ENCODE measurements around the gene BMP7.

The BMP7 gene

DNA sequence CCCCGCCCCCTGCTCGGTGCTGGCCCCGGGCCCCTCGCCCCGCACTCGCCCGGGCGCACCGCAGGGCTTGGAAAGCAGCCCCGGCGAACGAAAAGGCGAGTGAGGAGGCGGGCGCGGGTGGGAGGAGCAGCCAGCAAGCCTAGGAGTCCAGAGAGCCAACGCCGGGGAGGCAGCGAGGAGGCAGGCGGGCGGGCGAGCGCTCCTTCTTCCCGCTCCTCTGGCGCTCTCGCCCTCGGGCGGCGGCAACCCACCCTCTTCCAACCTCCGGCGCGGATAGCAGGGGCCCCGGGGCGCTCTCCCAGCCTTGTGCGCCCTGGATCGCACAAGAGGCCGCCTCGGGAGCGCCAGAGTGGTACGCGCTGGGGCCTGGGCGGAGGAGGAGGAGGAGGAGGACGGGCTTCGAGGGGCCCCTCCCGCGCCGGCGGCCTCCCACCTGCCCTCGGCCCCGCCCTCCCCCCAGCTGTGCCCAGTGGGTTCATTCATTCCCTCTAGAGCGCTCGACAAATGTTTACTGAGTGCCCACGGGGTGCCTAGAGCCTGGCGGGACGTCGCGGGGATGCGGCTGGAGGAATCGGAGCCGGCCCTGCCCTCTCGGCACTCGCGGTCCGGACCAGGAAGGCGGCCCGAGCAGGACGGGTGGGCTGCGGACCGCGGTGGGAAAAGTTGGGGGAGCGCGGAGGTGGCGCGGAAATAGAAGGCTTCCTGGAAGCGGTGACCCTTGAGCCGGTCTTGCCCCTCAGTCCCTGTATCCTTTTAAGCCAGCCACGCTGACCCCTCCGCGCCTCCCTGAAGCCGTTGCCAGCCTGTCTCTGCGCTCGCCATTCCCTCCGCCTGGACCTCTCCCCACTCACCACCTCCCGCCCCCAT, at the start of gene BMP7:
TSS of gene BMP7 (minus strand) at position 351 of the 867 bp plus-strand sequence. CDS start 519 bp downstream, outside the sequence.
- DNase-seq (ENCODE audit: low spot score): peak; percentile 25

DNA sequence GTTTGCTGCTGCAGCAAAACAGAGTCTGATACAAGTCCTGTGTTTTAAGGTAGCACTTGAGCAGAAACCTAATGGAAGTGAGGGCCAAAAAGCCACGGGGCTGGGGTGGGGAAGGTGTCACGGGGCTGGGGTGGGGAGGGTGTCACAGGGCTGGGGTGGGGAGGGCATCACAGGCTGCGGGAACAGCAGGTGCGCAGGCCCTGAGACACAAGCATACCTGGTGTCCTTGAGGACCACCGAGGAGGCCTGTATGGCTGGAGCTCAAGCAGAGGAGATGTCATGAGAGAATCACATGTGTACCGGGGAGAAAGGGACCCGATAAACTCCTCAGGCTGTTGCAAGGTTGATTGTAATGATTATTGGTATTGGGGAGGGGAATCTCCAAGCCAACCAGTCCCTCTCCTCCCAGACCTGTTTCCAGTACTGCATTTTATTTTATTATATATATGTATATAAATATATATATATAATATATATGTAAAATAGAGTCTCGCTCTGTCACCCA, 49.6 kb upstream of the BMP7 start:
- no peak for DNase-seq (ENCODE audit: low spot score)

DNA sequence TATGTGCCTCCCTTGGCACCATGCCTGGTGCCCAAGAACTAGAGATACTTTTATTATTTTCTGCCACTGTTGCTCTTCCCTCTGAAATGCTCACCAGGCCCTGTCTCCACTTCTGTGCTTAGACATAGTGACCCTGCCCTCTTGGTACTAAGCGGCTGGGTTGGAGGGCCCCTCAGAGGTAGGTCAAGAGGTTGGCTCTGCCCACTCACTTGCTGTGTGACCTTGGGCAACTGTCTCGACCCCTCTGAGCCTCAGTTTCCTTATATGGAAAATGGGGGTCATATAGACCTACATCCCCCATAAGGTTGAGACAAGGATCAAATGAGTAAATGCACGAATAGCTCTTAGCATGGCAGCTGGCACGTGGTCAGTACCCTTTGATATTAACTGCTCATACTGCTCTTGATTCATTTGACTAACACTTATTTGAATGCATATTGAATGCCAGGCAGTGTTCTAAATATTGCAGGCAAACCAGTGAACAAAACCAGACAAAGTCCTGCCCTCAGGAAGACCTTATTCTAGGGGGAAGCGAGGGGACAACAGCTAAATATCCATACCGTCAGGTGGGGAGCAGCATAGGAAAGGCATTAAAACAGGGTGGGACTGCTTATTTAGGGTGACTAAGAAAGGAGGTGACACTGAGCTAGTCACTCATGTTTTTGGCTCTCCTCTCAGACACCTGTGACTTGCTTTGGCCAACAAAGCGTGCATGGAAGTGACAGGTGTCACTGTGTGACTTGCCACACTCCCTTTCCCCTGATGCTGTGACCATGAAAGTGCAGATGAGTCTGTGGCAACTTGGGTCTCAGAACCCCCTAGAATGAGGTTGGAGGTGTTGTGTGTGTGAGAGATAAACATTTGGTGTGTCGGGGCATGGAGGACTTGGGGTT, 48.9 kb upstream of the BMP7 start:
- DNase-seq (ENCODE audit: low spot score): no peak

DNA sequence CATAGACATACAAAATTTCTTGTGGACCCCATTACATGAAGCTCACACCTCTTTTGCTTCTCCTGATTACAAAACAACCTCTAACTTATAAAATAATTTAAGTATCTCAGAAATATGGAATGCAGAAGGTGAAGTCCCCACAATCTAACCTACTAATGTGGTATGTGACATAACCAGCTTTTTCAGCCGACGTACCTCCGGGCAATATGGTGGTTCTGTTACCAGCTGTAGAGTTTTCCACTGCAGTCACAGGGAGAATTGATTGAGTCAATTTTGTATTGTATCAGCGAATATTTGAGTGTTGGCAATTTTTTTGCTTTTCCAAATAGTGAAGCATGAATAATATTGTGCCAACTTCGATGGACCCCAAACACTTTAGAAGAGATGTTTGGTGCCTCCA, 47.5 kb upstream of the BMP7 start:
- DNase-seq (ENCODE audit: low spot score): no peak

DNA sequence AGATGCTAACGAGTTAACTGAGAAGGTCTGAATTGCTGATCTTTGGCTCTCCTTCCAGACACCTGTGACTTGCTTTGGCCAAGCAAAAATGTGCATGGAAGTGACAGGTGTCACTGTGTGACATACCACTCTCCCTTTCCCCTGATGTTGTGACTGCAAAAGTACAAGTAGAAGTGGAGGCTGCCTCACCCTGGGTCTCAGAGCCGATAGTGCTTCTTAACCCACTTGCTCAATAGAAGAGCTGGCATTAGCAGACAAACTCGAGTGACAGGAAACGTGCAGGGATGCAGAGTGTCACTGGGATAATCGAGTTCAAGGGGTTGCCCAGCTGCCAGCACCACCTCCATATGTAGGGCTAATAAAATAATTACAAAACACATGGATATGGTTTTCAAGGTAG, 46.8 kb upstream of the BMP7 start:
- no peak for DNase-seq (ENCODE audit: low spot score)

DNA sequence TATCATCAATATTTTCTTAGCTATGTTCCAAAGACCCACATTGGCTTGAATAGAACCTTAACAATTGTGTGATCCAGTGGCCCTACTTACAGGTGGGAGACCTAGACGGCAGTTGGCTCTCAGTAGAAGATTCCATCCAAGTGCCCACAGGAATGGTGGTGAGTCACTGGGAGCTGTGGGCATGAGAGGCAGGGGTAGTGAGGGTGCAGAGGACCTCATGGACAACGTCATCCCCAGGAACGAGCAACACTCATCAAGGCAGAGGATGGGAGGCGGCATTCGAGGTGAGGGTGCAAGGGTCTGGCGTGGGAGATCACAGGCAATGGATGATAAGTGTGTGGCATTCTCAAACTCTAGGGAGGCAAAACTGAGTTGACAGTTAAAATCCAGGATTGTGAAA, 45.7 kb upstream of the BMP7 start:
- DNase-seq (ENCODE audit: low spot score): no peak

DNA sequence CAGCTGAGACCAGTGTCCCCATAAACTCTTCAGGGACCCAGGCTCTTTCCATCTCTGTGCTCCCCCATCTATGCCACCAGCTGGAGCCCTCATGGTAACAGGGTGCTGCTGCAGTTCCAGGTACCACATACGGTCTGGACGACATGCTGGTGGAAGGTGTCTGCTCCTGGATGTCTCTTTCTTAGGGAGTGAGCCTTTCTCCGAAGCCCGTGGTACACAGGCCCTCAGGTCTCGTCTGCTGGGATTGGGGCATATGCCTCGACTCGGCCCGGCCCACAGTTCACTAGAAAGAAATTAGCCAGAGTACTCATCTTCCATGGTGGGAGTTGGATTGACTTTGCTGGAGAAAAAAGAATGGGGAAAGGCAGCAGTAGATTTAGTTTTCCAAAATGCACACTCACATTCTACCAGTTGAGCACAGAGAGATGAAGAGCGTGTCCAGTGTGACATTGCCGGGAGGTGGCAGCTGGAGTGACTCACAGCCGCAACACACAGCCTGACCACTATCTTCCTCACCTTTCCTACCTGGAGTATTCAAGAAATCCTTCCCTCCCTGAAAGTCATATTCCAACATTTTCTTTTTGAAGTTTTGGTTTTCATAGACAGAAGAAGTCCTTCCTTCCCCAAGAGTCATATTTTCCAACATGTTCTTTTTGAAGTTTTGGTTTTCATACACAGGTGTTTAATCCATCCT, 44.5 kb upstream of the BMP7 start:
- no peak for DNase-seq (ENCODE audit: low spot score)

DNA sequence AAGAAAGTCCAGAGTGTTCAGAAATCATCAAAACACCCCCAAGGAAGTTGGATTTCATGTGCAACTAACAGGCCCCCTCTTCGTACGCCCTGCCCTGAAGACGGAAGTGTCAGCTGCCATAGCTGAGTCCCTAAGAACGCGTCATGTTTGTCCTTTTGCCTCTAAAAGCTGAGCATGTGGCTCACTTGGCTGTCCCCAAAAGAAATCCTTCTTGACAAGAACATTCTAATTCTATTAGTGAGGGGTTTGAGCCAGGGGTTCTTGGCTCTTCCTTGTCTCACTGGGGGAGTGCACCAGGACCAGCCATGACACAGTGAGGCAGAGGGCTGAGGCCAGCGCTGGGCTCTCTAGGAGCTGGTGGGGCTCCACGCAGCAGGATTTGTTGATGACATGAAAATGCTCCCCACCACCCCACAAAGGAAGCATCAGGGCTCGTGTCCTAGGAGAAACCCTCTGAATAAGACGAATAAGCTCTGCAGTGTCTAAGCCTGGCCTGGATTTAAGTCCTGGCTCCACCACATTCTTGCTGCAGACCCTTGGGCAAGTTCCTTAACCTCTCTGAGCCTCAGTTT, 43.2 kb upstream of the BMP7 start:
- no peak for DNase-seq (ENCODE audit: low spot score)

DNA sequence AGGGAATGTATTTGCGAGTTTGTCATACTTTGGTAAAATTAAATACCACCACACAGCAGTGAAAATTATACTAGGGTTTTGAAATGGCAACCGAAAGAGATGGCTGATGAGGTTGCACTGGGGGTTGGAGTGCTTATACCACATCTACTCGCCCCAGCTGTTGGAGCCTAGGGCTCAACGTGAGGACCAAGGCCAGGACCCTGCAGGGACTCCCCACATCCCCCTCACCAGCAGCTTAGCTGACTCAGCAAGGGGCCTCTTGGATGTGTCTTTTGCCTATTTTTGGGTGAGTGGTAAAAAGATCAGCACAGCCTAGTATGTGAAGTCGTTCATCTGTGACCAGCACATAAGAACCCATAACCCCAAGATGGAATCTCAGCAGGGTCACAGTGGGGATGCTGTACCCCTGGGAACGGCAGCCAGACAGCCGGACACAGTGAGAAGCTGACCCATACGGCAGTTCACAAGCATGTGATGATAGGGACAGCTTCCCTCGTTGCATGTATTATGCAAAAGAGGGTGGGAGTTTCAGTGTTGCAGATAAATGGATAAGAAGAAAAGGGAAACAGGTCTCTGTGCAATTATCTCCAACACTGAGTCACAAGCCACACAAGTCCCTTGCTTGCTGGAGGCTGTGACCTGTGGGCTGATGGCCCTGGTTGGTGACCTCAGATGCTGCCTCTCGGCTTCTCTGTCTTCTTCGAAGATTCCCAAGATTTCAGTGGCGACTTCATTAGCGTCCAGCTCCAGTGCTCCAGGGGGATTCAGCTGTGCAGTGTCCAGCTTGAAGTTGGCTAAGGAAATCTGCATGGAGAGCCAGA, 42.2 kb upstream of the BMP7 start:
- DNase-seq (ENCODE audit: low spot score): no peak

DNA sequence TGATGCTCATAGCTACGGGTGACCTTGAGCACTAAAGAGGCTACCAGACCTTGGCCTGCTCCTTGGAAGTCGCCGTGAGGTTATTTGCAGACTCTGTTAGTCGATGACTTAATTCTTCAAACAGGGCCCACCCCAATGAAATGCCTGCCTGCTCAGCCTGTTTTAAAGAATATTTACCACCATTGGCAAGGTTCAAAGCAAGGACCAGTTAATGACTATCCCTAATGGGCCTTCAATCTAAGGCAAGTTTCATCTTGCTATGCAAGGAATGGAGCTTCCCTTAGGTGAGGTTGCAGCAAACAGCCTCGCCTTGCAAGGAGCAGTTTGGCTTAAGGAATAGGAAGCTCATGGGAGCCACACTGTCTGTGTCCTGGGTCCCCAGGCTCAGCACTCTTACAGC, 40.3 kb upstream of the BMP7 start:
- DNase-seq (ENCODE audit: low spot score): no peak

DNA sequence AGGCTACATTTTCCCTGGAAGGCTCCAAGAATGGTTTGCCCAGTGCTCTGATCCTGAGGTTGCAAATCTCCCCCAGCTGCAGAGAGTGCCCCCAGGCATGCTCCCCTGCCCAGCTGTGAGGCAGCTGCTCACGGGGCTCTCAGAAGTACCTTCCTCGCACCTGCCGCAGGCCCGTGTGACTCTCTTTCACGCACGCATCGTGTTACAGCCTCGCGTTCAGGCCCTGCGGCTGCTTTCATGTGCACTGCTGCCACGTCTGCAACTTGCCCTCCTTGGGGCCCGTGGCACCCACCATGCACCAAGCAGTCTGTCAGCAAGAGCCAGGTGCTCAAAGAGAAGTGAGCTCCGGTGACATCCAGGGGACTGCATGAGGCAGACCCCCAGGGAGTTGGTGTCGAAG, 34.6 kb upstream of the BMP7 start:
- DNase-seq (ENCODE audit: low spot score): no peak

DNA sequence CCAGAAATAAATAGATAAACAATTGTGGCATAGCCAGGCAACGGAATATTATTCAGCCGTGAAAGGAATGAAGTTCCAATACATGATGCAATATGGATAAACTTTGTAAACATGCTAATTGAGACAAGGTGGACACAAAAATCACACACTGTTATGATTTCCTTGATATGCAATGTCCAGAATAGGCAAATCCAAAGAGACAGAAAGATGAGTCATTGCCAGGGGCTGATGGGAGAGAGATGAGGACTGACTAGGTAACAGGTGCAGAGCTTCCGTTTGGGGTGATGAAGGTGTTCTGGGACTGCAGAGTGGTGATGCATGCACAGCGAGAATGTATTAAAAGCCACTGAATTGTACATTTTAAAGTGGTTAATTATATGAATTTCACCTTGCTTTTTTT, 32.0 kb upstream of the BMP7 start:
- DNase-seq (ENCODE audit: low spot score): no peak

DNA sequence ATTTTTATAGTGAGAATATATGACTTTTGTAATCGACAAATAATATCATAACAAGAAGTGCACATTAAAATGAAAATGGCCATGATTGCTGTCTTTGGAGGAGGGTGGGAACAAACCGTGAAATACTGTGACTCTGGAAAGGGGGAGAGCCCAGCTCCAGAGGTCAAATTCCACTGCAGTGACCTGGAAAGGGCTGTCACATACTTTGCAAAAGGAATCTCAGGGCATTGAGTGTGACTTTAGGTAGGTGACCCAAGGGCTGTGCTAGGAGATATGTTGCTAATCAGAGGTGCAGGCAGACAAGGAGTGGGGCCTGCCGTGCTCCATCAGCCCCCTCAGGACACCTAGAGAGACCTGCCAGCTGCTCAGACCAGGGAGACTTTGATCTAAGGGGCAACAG, 28.1 kb upstream of the BMP7 start:
- no peak for DNase-seq (ENCODE audit: low spot score)

DNA sequence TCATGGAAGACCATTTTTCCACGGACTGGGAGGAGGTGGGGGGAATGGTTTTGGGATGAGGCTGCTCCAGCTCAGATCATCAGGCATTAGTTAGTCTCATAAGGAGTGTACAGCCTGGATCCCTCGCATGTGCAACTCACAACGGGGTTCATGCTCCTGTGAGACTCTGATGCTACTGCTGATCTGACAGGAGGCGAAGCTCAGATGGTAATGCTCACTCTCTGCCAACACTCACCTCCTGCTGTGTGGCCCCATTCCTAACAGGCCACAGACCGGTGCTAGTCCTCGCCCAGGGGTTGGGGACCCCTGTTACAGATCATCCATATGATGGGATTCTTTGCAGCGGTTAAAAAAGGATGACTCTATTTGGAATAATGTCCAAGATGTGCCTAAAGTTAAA, 27.6 kb upstream of the BMP7 start:
- no peak for DNase-seq (ENCODE audit: low spot score)

DNA sequence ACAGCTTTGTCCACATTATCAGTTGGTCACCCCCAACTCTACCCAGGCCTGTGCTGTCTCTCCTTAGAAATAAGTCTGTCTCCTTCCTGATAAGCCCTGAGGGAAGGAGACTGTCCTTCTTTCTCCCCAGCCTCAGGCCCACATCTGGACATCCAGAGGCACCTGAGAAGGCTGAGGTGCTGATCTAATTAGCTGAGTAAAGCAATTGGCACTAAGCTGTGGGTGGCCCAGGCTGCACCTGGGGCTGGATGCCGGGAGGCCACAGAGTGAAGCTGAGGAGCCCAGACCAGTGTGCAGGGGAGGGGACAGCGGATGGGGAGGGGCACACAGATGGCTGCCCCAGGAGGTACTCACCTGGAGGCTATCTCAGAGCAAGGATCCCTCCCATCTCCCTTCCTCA, 26.2 kb upstream of the BMP7 start:
- no peak for DNase-seq (ENCODE audit: low spot score)

DNA sequence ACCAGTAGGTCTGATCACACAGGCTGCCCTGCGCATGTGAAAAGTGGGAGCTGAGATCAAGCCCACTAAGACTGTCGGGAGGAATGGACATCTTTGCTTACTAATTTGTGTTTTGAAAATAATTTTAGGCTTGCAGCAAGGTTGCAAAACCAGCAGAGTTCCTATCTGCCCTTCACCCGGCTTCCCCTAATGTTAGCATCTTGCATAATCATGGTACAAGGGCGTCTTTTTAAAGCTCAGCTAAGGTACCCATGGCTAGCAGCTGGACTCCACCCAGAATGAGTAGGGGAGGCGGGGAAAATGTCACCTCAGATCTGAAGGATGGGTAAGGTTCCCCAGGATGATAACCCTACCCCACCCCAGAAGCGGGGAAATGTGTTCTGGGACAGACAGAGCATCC, 25.3 kb upstream of the BMP7 start:
- DNase-seq (ENCODE audit: low spot score): no peak

DNA sequence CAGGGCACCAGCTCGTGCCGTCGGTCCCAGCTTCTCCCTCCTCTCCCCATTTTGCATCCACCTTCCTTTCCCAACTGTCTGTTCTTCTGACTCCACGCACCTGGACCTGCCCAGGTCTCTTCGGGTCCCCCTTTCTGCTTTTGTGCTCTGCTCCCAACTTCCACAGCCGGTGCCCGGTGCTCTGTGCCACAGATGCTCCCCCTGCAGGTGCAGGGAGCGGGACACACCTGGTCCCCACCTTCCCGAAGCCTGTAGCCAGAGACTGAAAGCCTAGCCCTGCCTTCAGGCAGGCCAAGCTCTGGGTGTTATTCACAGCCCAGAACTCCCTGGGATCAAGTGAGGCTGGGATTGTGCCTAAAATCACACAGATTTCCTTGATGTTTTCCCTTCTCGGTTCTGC, 24.6 kb upstream of the BMP7 start:
- no peak for DNase-seq (ENCODE audit: low spot score)

DNA sequence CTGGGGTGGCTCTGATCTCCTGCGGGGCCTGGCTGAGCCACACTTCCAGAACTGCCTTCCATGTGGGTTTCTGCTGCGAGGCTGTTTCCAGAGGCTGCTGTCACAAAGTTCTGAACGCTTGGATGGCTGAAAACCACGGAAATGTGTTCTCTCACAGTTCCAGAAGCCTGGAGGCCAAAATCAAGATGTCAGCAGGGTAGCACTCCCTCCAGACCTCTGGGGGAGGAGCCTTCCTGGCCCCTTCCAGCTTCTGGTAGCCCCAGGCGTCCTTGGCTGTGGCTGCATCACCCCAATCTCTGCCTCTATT, 23.7 kb upstream of the BMP7 start:
- no peak for DNase-seq (ENCODE audit: low spot score)

DNA sequence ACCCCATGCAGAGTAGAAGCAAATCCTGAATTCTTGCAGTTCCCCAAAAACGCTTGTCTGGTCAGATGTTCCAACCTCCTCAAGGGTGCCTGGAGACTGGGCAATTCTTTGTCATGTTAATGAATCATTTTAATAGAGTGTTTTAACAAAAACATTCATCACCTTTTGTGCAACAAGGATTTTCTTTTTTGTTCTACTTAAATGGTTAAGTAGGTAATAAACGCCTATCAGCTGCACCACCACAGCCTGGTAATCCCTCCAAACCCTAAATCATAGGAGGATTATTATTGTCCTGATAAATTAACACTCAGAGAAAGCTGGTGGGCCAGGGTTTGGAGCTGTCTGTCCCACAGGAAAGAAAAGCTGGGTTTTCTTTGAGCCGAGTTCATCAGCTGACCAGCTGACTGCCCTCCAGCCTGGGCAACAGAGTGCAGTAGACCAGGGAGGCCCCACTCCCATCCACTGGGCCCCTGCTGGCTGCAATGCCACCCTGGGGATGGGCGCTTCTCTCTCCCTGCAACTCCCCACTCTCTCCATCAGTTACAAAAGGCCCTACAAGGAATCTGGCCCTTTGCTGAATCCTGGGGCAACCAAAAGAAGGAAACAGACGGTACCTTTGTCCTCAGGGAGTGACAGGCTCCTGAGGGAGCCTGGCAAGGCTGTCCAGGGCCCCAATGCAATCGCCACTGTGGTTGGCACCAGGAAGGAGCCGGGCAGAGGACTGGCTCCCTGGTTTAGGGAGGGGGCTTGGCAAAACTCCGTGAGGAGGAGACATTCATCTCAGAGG, 23.1 kb upstream of the BMP7 start:
- no peak for DNase-seq (ENCODE audit: low spot score)

DNA sequence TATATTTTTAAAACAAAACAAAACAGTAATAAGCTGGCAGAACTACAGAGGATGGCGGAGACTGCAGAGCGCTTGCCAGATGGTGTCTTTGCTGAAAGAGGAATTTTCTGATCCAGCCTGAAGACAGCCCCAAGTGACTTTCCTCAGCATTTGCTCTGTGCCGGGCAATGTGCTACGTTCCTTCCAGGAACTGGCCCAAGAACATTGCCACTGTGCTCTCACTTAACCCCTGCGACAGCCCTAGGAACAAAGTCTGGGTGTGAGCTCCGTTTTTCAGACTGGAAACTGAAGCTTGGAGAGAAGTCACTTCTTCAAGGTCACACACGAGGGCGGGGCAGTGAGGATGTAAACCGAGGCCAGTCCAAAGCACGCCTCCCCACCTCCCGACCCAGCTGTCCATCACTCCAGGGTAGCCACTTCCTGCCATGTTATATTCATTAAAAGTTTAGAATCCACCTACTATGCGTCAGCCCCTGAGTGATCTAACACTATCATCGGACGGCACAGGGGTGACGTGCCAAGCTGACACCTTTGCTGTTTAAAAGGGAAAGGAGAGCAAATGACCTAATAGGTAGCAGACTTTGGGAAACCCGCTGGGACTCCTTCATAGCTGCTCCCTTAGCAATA, 22.3 kb upstream of the BMP7 start:
- no peak for DNase-seq (ENCODE audit: low spot score)
